Neural cell (in vitro differentiated cells): ENCODE measurements around the gene AIF1.

Experiments
- EZH2 ChIP-seq: fragments of 200-600, 300-800 bp; shearing (Covaris generic), sonication (generic); IDR thresholded peaks from 2 replicates; pipeline ENCODE4 v1.6.1; 2014; ENCODE audit warnings: antibody characterized with exemption, low read length, borderline replicate concordance, mild to moderate bottlenecking; ENCODE audit not compliant: insufficient read depth, poor library complexity, severe bottlenecking
- MXI1 ChIP-seq: fragments of 450-650 bp; conservative IDR thresholded peaks from 2 replicates; pipeline ENCODE4 v1.6.1; 2014; ENCODE audit warnings: antibody characterized with exemption, mild to moderate bottlenecking; ENCODE audit not compliant: poor library complexity, severe bottlenecking
- POLR2AphosphoS5 ChIP-seq: IDR thresholded peaks from 2 replicates; pipeline ENCODE4 v1.6.1; 2012
- TAF1 ChIP-seq: IDR thresholded peaks from 2 replicates; pipeline ENCODE4 v1.6.1; 2012; ENCODE audit warnings: low read depth

- TF ChIP-seq TAF1, result no peak
- no peak for TF ChIP-seq POLR2AphosphoS5
- no peak for TF ChIP-seq EZH2
- no peak for TF ChIP-seq MXI1
These were observed 39.6 kb upstream of the AIF1 start, which contains the start of gene TNF for GRCh38 chr6:31575335-31575901.
